Keratinocyte (primary cell): ENCODE measurements around the gene ZNF282. TPM values are rescaled to one million over a fixed set of nuclear protein-coding genes. Genes with fewer than 3 reads are reported as not detected.

Experiments used
- DNase-seq: peaks from one replicate; pipeline ENCODE4 v3.0.0-alpha.2; 2011; ENCODE audit warnings: low read depth, missing footprints, low spot score
- FAIRE-seq: peaks from 2 replicates; lab custom pipeline; 2011; peaks lifted over from hg19 to GRCh38; lab: Jason Lieb, UNC
- H2AFZ ChIP-seq: 2 replicates; pipeline ENCODE4 v1.6.0; 2012; ENCODE audit warnings: low read length, control low read depth, inconsistent platforms; ENCODE audit not compliant: control insufficient read depth
- H3K27ac ChIP-seq: 2 replicates; pipeline ENCODE4 v1.5.1; 2011; ENCODE audit warnings: low read length; ENCODE audit not compliant: control insufficient read depth, insufficient read depth
- H3K27me3 ChIP-seq: 3 replicates; pipeline ENCODE4 v1.6.0; 2011; ENCODE audit warnings: low read length; ENCODE audit not compliant: control insufficient read depth, insufficient read depth; ENCODE audit errors: extremely low read depth
- H3K36me3 ChIP-seq, 2 experiments: 2 replicates in 1 of 2; 3 replicates in 1 of 2; pipeline ENCODE4 v1.5.1; 2011; ENCODE audit warnings: low read length in 2 of 2, mild to moderate bottlenecking in 1 of 2; ENCODE audit not compliant: control insufficient read depth in 2 of 2, insufficient read depth in 2 of 2; ENCODE audit errors: extremely low read depth in 1 of 2
- H3K4me1 ChIP-seq: 3 replicates; pipeline ENCODE4 v1.5.1; 2011; ENCODE audit warnings: low read length; ENCODE audit not compliant: control insufficient read depth, insufficient read depth; ENCODE audit errors: extremely low read depth
- H3K4me2 ChIP-seq: 3 replicates; pipeline ENCODE4 v1.6.0; 2011; ENCODE audit warnings: low read depth, low read length; ENCODE audit not compliant: control insufficient read depth, insufficient read depth; ENCODE audit errors: extremely low read depth
- H3K4me3 ChIP-seq, 3 experiments: fragments of 200-600 bp in 1 of 3; sonication (generic) in 1 of 3; 2 replicates in 2 of 3; 3 replicates in 1 of 3; pipeline ENCODE4 v1.5.1; 2011 to 2016; ENCODE audit warnings: low read length in 3 of 3, mild to moderate bottlenecking in 3 of 3, control low read depth in 2 of 3, inconsistent platforms in 1 of 3, low read depth in 1 of 3, mixed read lengths in 1 of 3, mixed run types in 1 of 3, moderate library complexity in 1 of 3; ENCODE audit not compliant: control insufficient read depth in 2 of 3, insufficient read depth in 2 of 3; ENCODE audit errors: extremely low read depth in 1 of 3
- H3K79me2 ChIP-seq: 2 replicates; pipeline ENCODE4 v1.6.0; 2012; ENCODE audit warnings: low read length; ENCODE audit not compliant: control insufficient read depth, insufficient read depth
- H3K9ac ChIP-seq: 3 replicates; pipeline ENCODE4 v1.6.0; 2011; ENCODE audit warnings: low read length; ENCODE audit not compliant: control insufficient read depth, insufficient read depth; ENCODE audit errors: extremely low read depth
- H3K9me1 ChIP-seq: 3 replicates; pipeline ENCODE4 v1.6.0; 2011; ENCODE audit warnings: low read length; ENCODE audit not compliant: control insufficient read depth, insufficient read depth; ENCODE audit errors: extremely low read depth
- H3K9me3 ChIP-seq: 2 replicates; pipeline ENCODE4 v1.5.1; 2012; ENCODE audit warnings: low read depth, low read length; ENCODE audit not compliant: control insufficient read depth
- H4K20me1 ChIP-seq: 3 replicates; pipeline ENCODE4 v1.6.0; 2011; ENCODE audit warnings: low read length; ENCODE audit not compliant: control insufficient read depth, insufficient read depth; ENCODE audit errors: extremely low read depth
- CTCF ChIP-seq, 3 experiments: IDR thresholded peaks in 1 of 3; conservative IDR thresholded peaks in 1 of 3; optimal IDR thresholded peaks in 1 of 3; 2 replicates in 2 of 3; 3 replicates in 1 of 3; pipeline versions ENCODE3 to v1.5.1; 2011; ENCODE audit warnings: low read length in 3 of 3, mild to moderate bottlenecking in 3 of 3, moderate library complexity in 2 of 3, control low read depth in 1 of 3, inconsistent platforms in 1 of 3; ENCODE audit not compliant: insufficient read depth in 2 of 3; ENCODE audit errors: extremely low read depth in 1 of 3
- EZH2 ChIP-seq: IDR thresholded peaks from one replicate; pipeline ENCODE4 v1.6.1; 2012; ENCODE audit warnings: inconsistent platforms, mild to moderate bottlenecking, low read length, moderate library complexity
- dilution Hi-C: fragments of 300-500 bp; cut with MboI; formaldehyde crosslinking; loops from one replicate; pipeline ENCODE4 v1.7.0; 2020; ENCODE audit warnings: low sequenced_read_pairs; ENCODE audit not compliant: extremely low pct_ligation_motif_present
- polyA plus RNA-seq, 5 experiments: library from polyadenylated mRNA; depleted of rRNA in 3 of 5; stranded (reverse) in 3 of 5; stranded (forward) in 1 of 5; unstranded in 1 of 5; fragments of >200 nt; gene quantifications; 1 replicate in 1 of 5; 2 replicates in 3 of 5; 3 replicates in 1 of 5; pipeline versions ENCODE4 v1.2.1 to v1.2.3, GENCODE V29; 2011 to 2012; ENCODE audit warnings: missing spikeins in 2 of 5, low read depth in 1 of 5, low replicate concordance in 1 of 5

The ZNF282 gene
- polyA plus RNA-seq, 1 donor (not counting 4 experiments of a cell fraction or from before 2014, with no cell fraction given) = 13.1 TPM

- peaks cover 16% of the 10 kb centered on the region for H3K4me1 ChIP-seq
- no peak for DNase-seq
- H3K9me3 ChIP-seq = no peaks in the 10 kb centered on the region
- no peak for FAIRE-seq
- peaks cover 67% of the 10 kb centered on the region for H3K79me2 ChIP-seq
- H3K4me3 ChIP-seq = no peak overlapping the region
- peaks cover 3% of the 10 kb centered on the region for H4K20me1 ChIP-seq
- no peaks in the 10 kb centered on the region for H3K9me1 ChIP-seq
- peaks cover 8 to 9% of the 10 kb centered on the region in 2 experiments for H3K36me3 ChIP-seq
- H2AFZ ChIP-seq = no peak overlapping the region
- no peak overlapping the region for H3K4me2 ChIP-seq
- H3K27ac ChIP-seq = no peak overlapping the region
- dilution Hi-C loops = no loop called here
- no peak overlapping the region for H3K9ac ChIP-seq
- TF ChIP-seq CTCF (optimal IDR thresholded peaks at IDR 0.05 in 1 of 3, IDR thresholded peaks at IDR 0.05 in 1 of 3, conservative IDR thresholded peaks at IDR 0.05 in 1 of 3; ENCODE audit: extremely low read depth in 1 of 3, insufficient read depth in 2 of 3, low read length in 3 of 3) (no peak), EZH2 (no peak)
- no peaks in the 10 kb centered on the region for H3K27me3 ChIP-seq
Measured at GRCh38 chr7:149156898-149157297, 38.4 kb upstream of the ZNF282 start.

- H3K4me1 ChIP-seq = peaks cover 17% of the 10 kb centered on the region
- H3K9me3 ChIP-seq = no peaks in the 10 kb centered on the region
- no peak for TF ChIP-seq EZH2
- no peak for TF ChIP-seq CTCF (optimal IDR thresholded peaks at IDR 0.05 in 1 of 3, IDR thresholded peaks at IDR 0.05 in 1 of 3, conservative IDR thresholded peaks at IDR 0.05 in 1 of 3; ENCODE audit: extremely low read depth in 1 of 3, insufficient read depth in 2 of 3, low read length in 3 of 3)
- H3K4me3 ChIP-seq = no peak overlapping the region
- dilution Hi-C loops = no loop called here
- no peak overlapping the region for H3K9ac ChIP-seq
- peaks cover 34% of the 10 kb centered on the region for H3K79me2 ChIP-seq
- H2AFZ ChIP-seq = no peak overlapping the region
- H3K9me1 ChIP-seq = no peaks in the 10 kb centered on the region
- FAIRE-seq (peak; percentile 67), DNase-seq (no peak)
- H3K27ac ChIP-seq = peak overlapping the region; percentile 22
- peaks cover 8 to 15% of the 10 kb centered on the region in 2 experiments for H3K36me3 ChIP-seq
- no peak overlapping the region for H3K4me2 ChIP-seq
- H4K20me1 ChIP-seq = peaks cover 3% of the 10 kb centered on the region
- H3K27me3 ChIP-seq = no peaks in the 10 kb centered on the region
Measured at GRCh38 chr7:149161241-149161848, 34.0 kb upstream of the ZNF282 start.
